Gastroesophageal sphincter (tissue), 3 donors: ENCODE measurements around the gene SCD.

Experiments
- POLR2A ChIP-seq, 2 donors: fragments of 450-650 bp; IDR thresholded peaks; one replicate each; pipeline ENCODE4 v1.6.1; 2017; ENCODE audit warnings: antibody characterized with exemption in 2 of 2, mild to moderate bottlenecking in 2 of 2, moderate library complexity in 1 of 2
- TF ChIP-seq, protein P1 (sequence below), 4 experiments: fragments of 200-600 bp in 2 of 4; fragments of 450-650 bp in 2 of 4; sonication (generic) in 1 of 4; IDR thresholded peaks; one replicate each; pipeline ENCODE4 v1.5.1; 2017 to 2019; ENCODE audit warnings: antibody characterized with exemption in 4 of 4, mild to moderate bottlenecking in 2 of 4, moderate library complexity in 2 of 4

DNA sequence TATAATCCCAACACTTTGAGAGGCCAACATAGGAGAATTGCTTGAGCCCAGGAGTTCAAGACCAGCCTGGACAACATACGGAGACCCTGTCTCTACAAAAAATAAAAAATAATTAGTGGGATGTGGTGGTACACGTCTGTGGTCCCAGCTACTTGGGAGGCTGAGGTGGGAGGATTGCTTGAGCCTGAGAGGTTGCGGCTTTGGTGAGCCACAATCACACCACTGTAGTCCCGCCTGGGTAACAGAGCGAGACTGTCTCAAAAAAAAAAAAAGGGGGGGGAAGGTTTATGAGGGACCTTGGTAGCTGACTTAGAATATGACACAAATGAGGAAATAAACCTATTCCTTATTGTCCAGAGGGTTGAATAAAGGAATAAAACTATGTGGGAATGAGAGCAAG is 30.8 kb downstream of the SCD start:
- TF ChIP-seq, protein P1, sequence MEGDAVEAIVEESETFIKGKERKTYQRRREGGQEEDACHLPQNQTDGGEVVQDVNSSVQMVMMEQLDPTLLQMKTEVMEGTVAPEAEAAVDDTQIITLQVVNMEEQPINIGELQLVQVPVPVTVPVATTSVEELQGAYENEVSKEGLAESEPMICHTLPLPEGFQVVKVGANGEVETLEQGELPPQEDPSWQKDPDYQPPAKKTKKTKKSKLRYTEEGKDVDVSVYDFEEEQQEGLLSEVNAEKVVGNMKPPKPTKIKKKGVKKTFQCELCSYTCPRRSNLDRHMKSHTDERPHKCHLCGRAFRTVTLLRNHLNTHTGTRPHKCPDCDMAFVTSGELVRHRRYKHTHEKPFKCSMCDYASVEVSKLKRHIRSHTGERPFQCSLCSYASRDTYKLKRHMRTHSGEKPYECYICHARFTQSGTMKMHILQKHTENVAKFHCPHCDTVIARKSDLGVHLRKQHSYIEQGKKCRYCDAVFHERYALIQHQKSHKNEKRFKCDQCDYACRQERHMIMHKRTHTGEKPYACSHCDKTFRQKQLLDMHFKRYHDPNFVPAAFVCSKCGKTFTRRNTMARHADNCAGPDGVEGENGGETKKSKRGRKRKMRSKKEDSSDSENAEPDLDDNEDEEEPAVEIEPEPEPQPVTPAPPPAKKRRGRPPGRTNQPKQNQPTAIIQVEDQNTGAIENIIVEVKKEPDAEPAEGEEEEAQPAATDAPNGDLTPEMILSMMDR (IDR thresholded peaks at IDR 0.05) = no peak
- TF ChIP-seq POLR2A (IDR thresholded peaks at IDR 0.05) = no peak
